HEK293 (cell line): ENCODE measurements around the gene JAZF1.

Experiments used
- CTCF ChIA-PET: fragments of 350-600 bp; formaldehyde crosslinking; extraction: SDS; loops from one replicate; lab custom pipeline; 2021; ENCODE audit warnings: antibody characterized with exemption; lab: Yijun Ruan, JAX
- POLR2A ChIA-PET: fragments of 300-600 bp; formaldehyde crosslinking; extraction: SDS; loops from one replicate; lab custom pipeline; 2020; ENCODE audit warnings: antibody characterized with exemption, inconsistent platforms; lab: Yijun Ruan, JAX
- H3K27ac ChIP-seq: fragments of 200-500 bp; sonication (Bioruptor generic); 2 replicates; pipeline ENCODE4 v1.5.1; 2014; ENCODE audit warnings: low read depth, low read length, control low read depth, inconsistent platforms; ENCODE audit errors: extremely low read depth
- H3K36me3 ChIP-seq, 2 experiments: fragments of 200-500 bp in 1 of 2; sonication (Bioruptor generic) in 1 of 2; 1 replicate in 1 of 2; 2 replicates in 1 of 2; pipeline ENCODE4 v1.5.1; 2014 to 2017; ENCODE audit warnings: inconsistent platforms in 2 of 2, low read length in 2 of 2; ENCODE audit not compliant: control insufficient read depth in 2 of 2, insufficient read depth in 1 of 2
- H3K4me1 ChIP-seq: fragments of 200-500 bp; sonication (Bioruptor generic); 2 replicates; pipeline ENCODE4 v1.5.1; 2014; ENCODE audit warnings: mild to moderate bottlenecking, low read length, inconsistent platforms; ENCODE audit not compliant: control insufficient read depth, insufficient read depth
- H3K4me3 ChIP-seq: 2 replicates; pipeline ENCODE4 v1.5.1; 2011; ENCODE audit warnings: low read depth, mild to moderate bottlenecking, control low read depth, low read length, moderate library complexity
- H3K9me3 ChIP-seq: fragments of 200-500 bp; sonication (Bioruptor generic); 2 replicates; pipeline ENCODE4 v1.5.1; 2014; ENCODE audit warnings: low read depth, low read length, inconsistent platforms; ENCODE audit not compliant: control insufficient read depth, insufficient read depth
- GLI4 ChIP-seq: fragments of 450-650 bp; formaldehyde crosslinking; IDR thresholded peaks from 2 replicates; pipeline ENCODE4 v1.5.1; 2016; ENCODE audit warnings: missing biosample characterization, missing genetic modification characterization
- IKZF3 ChIP-seq: fragments of 450-650 bp; IDR thresholded peaks from 2 replicates; pipeline ENCODE4 v1.5.0; 2018; ENCODE audit warnings: missing biosample characterization, mild to moderate bottlenecking, missing genetic modification characterization, moderate library complexity
- KLF7 ChIP-seq: fragments of 450-650 bp; formaldehyde crosslinking; IDR thresholded peaks from 2 replicates; pipeline ENCODE4 v1.5.1; 2016; ENCODE audit warnings: missing biosample characterization, missing genetic modification characterization, borderline replicate concordance
- OVOL3 ChIP-seq: fragments of 450-650 bp; formaldehyde crosslinking; IDR thresholded peaks from 2 replicates; pipeline ENCODE4 v1.5.1; 2016; ENCODE audit warnings: missing biosample characterization, missing genetic modification characterization
- ZBTB21 ChIP-seq: fragments of 450-650 bp; formaldehyde crosslinking; IDR thresholded peaks from 2 replicates; pipeline ENCODE4 v1.5.1; 2017; ENCODE audit warnings: missing biosample characterization, missing genetic modification characterization
- ZFP37 ChIP-seq: fragments of 450-650 bp; formaldehyde crosslinking; IDR thresholded peaks from 2 replicates; pipeline ENCODE4 v1.5.1; 2016; ENCODE audit warnings: missing biosample characterization, missing genetic modification characterization
- ZFP41 ChIP-seq: fragments of 450-650 bp; formaldehyde crosslinking; IDR thresholded peaks from 2 replicates; pipeline ENCODE4 v1.5.1; 2016; ENCODE audit warnings: missing biosample characterization, missing genetic modification characterization, borderline replicate concordance
- ZNF114 ChIP-seq: fragments of 450-650 bp; formaldehyde crosslinking; IDR thresholded peaks from 2 replicates; pipeline ENCODE4 v1.5.0; 2017; ENCODE audit warnings: missing biosample characterization, missing genetic modification characterization
- ZNF169 ChIP-seq: fragments of 450-650 bp; formaldehyde crosslinking; IDR thresholded peaks from 2 replicates; pipeline ENCODE4 v1.5.1; 2016; ENCODE audit warnings: missing biosample characterization, missing genetic modification characterization
- ZNF239 ChIP-seq: fragments of 450-650 bp; formaldehyde crosslinking; IDR thresholded peaks from 2 replicates; pipeline ENCODE4 v1.5.1; 2016; ENCODE audit warnings: missing biosample characterization, missing genetic modification characterization
- ZNF266 ChIP-seq: fragments of 450-650 bp; formaldehyde crosslinking; IDR thresholded peaks from 2 replicates; pipeline ENCODE4 v1.5.1; 2016; ENCODE audit warnings: missing biosample characterization, missing genetic modification characterization, low read depth
- ZNF292 ChIP-seq: fragments of 450-650 bp; formaldehyde crosslinking; IDR thresholded peaks from 2 replicates; pipeline ENCODE4 v1.5.1; 2016; ENCODE audit warnings: low read depth, missing biosample characterization, missing genetic modification characterization, borderline replicate concordance
- ZNF311 ChIP-seq: fragments of 450-650 bp; formaldehyde crosslinking; IDR thresholded peaks from 2 replicates; pipeline ENCODE4 v1.5.1; 2017; ENCODE audit warnings: missing biosample characterization, missing genetic modification characterization, borderline replicate concordance
- ZNF324 ChIP-seq: fragments of 450-650 bp; formaldehyde crosslinking; IDR thresholded peaks from 2 replicates; pipeline ENCODE4 v1.5.1; 2016; ENCODE audit warnings: missing biosample characterization, missing genetic modification characterization
- ZNF335 ChIP-seq: fragments of 450-650 bp; formaldehyde crosslinking; conservative IDR thresholded peaks from 2 replicates; pipeline ENCODE4 v1.5.1; 2016; ENCODE audit warnings: missing biosample characterization, missing genetic modification characterization
- ZNF404 ChIP-seq: fragments of 450-650 bp; formaldehyde crosslinking; IDR thresholded peaks from 2 replicates; pipeline ENCODE4 v1.5.1; 2017; ENCODE audit warnings: missing biosample characterization, missing genetic modification characterization
- ZNF48 ChIP-seq: fragments of 450-650 bp; formaldehyde crosslinking; IDR thresholded peaks from 2 replicates; pipeline ENCODE4 v1.5.1; 2016; ENCODE audit warnings: missing biosample characterization, missing genetic modification characterization
- ZNF501 ChIP-seq: fragments of 450-650 bp; formaldehyde crosslinking; IDR thresholded peaks from 2 replicates; pipeline ENCODE4 v1.5.1; 2016; ENCODE audit warnings: missing biosample characterization, missing genetic modification characterization
- ZNF548 ChIP-seq: fragments of 450-650 bp; formaldehyde crosslinking; IDR thresholded peaks from 2 replicates; pipeline ENCODE4 v1.5.1; 2016; ENCODE audit warnings: missing biosample characterization, missing genetic modification characterization
- ZNF555 ChIP-seq: fragments of 450-650 bp; formaldehyde crosslinking; conservative IDR thresholded peaks from 2 replicates; pipeline ENCODE4 v1.5.1; 2017; ENCODE audit warnings: missing biosample characterization, mild to moderate bottlenecking, missing genetic modification characterization, inconsistent platforms
- ZNF560 ChIP-seq: fragments of 450-650 bp; formaldehyde crosslinking; IDR thresholded peaks from 2 replicates; pipeline ENCODE4 v1.5.1; 2017; ENCODE audit warnings: missing biosample characterization, missing genetic modification characterization, borderline replicate concordance
- ZNF654 ChIP-seq: fragments of 450-650 bp; formaldehyde crosslinking; IDR thresholded peaks from 2 replicates; pipeline ENCODE4 v1.5.1; 2016; ENCODE audit warnings: low read depth, missing biosample characterization, missing genetic modification characterization
- ZNF785 ChIP-seq: fragments of 450-650 bp; formaldehyde crosslinking; IDR thresholded peaks from 2 replicates; pipeline ENCODE4 v1.5.1; 2016; ENCODE audit warnings: missing biosample characterization, missing genetic modification characterization
- TF ChIP-seq, protein P1 (sequence below): fragments of 450-650 bp; formaldehyde crosslinking; IDR thresholded peaks from 2 replicates; pipeline ENCODE4 v1.5.1; 2016; ENCODE audit warnings: missing biosample characterization, missing genetic modification characterization
- TF ChIP-seq, protein P2 (sequence below): fragments of 450-650 bp; formaldehyde crosslinking; IDR thresholded peaks from 2 replicates; pipeline ENCODE4 v1.5.1; 2016; ENCODE audit warnings: missing biosample characterization, missing genetic modification characterization
- TF ChIP-seq, protein P3 (sequence below): fragments of 450-650 bp; formaldehyde crosslinking; IDR thresholded peaks from 2 replicates; pipeline ENCODE4 v1.5.1; 2017; ENCODE audit warnings: missing biosample characterization, missing genetic modification characterization
- TF ChIP-seq, protein P4 (sequence below): fragments of 450-650 bp; formaldehyde crosslinking; IDR thresholded peaks from 2 replicates; pipeline ENCODE4 v1.5.1; 2016; ENCODE audit warnings: missing biosample characterization, missing genetic modification characterization

JAZF1 gene

DNA sequence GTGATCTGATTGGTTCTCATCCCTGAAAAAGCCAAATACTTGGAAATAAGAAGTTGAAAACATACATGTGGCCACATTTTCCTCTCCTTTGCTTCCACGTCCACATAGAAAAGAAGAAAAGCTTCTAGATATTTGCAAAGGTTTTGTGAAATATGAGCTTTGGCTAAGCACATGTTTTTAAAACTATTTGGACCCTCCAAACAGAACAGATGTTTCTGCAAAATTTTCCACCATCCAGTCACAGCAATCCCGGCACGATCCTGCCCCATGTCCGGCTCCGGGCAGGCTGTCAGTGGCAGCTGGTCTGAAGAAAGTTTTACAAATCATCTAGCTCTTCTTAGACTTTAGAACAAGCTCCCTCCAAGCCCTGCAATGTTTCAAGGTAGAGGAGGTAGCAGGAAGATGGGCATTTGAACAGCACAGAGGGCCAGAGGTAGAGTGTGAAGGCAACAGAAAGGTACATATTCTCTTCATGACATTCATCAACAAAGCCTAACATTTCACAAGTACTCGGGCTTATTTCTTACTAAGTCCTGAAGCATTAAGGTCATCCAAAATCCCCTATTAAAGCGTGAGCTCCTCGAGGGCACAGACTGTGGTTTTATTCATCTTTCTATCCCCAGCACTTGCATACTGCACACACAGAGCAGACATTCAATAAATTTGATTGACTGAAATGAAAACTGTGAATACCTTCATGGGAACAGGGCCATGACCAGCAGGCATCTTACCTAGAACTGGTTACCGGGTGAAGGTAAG is 110.1 kb downstream of the JAZF1 start:
- no peak for TF ChIP-seq ZFP37 (tag by site-specific recombination)
- TF ChIP-seq, protein P1, sequence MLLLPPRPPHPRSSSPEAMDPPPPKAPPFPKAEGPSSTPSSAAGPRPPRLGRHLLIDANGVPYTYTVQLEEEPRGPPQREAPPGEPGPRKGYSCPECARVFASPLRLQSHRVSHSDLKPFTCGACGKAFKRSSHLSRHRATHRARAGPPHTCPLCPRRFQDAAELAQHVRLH (tag by site-specific recombination) = no peak
- no peak for TF ChIP-seq OVOL3 (tag by site-specific recombination)
- TF ChIP-seq ZNF114 = no peak
- no peak for TF ChIP-seq ZNF311 (tag by site-specific recombination)
- TF ChIP-seq ZNF169 = no peak
- TF ChIP-seq ZNF555 (tag by site-specific recombination) = no peak
- TF ChIP-seq ZBTB21 = no peak
- no peak for TF ChIP-seq ZNF501 (tag by site-specific recombination)
- TF ChIP-seq, protein P2, sequence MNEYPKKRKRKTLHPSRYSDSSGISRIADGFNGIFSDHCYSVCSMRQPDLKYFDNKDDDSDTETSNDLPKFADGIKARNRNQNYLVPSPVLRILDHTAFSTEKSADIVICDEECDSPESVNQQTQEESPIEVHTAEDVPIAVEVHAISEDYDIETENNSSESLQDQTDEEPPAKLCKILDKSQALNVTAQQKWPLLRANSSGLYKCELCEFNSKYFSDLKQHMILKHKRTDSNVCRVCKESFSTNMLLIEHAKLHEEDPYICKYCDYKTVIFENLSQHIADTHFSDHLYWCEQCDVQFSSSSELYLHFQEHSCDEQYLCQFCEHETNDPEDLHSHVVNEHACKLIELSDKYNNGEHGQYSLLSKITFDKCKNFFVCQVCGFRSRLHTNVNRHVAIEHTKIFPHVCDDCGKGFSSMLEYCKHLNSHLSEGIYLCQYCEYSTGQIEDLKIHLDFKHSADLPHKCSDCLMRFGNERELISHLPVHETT (tag by site-specific recombination) = no peak
- no peaks in the 10 kb centered on the region for H3K9me3 ChIP-seq
- H3K4me1 ChIP-seq = no peaks in the 10 kb centered on the region; the same call in 1 of the 2 replicates
- H3K4me3 ChIP-seq = no peak overlapping the region
- no peaks in the 10 kb centered on the region for H3K36me3 ChIP-seq
- POLR2A ChIA-PET = no interaction called here
- CTCF ChIA-PET = interaction anchor here (0.6 to 3.8 kb wide), 7 partner anchors 7 to 1661 kb away, joined by 3 to 43 read pairs (median 3); no protein-coding TSS in a partner anchor
- no peak overlapping the region for H3K27ac ChIP-seq

DNA sequence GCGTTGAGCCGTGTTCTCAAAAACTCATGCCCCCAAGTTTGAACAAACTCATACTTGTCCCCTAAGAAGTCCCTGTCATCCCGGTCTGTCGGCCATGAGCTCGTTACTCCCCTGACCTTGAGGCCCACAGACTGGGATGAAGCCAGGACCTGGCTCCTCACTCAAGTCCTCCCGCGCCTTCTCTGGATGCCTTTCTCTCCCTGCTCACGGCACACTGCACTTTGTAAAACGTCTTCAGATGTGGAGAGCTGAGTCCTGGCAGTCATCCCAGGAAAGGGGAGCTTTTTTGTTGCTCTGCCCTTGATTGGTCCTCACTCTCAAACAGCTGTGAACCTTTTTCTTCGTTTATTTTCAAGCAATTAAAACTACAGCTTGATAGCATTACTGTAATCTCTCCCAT is 110.8 kb downstream of the JAZF1 start:
- POLR2A ChIA-PET = no interaction called here
- Histone ChIP-seq H3K4me3 (no peak overlapping the region), H3K36me3 (no peaks in the 10 kb centered on the region), H3K9me3 (no peaks in the 10 kb centered on the region), H3K4me1 (no peaks in the 10 kb centered on the region; the same call in 1 of the 2 replicates)
- TF ChIP-seq, protein P3, sequence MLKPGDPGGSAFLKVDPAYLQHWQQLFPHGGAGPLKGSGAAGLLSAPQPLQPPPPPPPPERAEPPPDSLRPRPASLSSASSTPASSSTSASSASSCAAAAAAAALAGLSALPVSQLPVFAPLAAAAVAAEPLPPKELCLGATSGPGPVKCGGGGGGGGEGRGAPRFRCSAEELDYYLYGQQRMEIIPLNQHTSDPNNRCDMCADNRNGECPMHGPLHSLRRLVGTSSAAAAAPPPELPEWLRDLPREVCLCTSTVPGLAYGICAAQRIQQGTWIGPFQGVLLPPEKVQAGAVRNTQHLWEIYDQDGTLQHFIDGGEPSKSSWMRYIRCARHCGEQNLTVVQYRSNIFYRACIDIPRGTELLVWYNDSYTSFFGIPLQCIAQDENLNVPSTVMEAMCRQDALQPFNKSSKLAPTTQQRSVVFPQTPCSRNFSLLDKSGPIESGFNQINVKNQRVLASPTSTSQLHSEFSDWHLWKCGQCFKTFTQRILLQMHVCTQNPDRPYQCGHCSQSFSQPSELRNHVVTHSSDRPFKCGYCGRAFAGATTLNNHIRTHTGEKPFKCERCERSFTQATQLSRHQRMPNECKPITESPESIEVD = peak; percentile 43; the same call in 1 of the 2 replicates
- TF ChIP-seq ZNF785 (tag by site-specific recombination) = no peak
- no peak for TF ChIP-seq ZNF548
- no peak for TF ChIP-seq ZFP37 (tag by site-specific recombination)
- no peak for TF ChIP-seq ZNF654 (tag by site-specific recombination)
- TF ChIP-seq, all 188 proteins: peak for 1
- no peak overlapping the region for H3K27ac ChIP-seq
- CTCF ChIA-PET = interaction anchor here (0.6 to 3.8 kb wide), 7 partner anchors 8 to 1661 kb away, joined by 3 to 43 read pairs (median 5); no protein-coding TSS in a partner anchor

DNA sequence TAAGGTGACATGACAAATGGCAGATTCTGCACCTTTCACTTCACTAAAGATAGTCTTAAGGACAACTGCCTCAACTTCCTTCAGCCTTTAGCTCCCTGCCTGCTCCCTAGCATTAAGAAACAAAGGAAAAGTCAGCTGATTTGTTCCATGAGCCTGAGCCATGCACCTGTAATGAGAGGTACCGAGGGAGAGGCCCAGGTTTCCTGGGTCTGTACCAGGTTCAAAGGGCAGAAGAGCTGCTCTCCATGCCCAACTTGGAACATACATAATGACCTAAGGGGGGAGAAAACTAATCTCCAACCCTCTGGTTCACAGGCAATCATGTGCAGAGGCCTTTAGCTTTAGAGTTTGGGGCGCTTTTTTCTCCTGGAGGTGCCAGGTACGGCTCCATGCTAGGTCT is 111.2 kb downstream of the JAZF1 start:
- ChIA-PET POLR2A (no interaction called here), CTCF (interaction anchor here (0.9 to 3.8 kb wide), 5 partner anchors 7 to 24 kb away, joined by 4 to 43 read pairs (median 9); no protein-coding TSS in a partner anchor)
- no peak overlapping the region for H3K4me3 ChIP-seq
- H3K4me1 ChIP-seq = no peaks in the 10 kb centered on the region; the same call in 1 of the 2 replicates
- no peaks in the 10 kb centered on the region for H3K36me3 ChIP-seq
- H3K9me3 ChIP-seq = no peaks in the 10 kb centered on the region
- no peak overlapping the region for H3K27ac ChIP-seq
- no peak for TF ChIP-seq ZNF48
- TF ChIP-seq ZNF239 (tag by site-specific recombination) = no peak
- no peak for TF ChIP-seq ZNF335 (tag by site-specific recombination)
- TF ChIP-seq ZFP41 (tag by site-specific recombination) = no peak
- TF ChIP-seq, protein P4, sequence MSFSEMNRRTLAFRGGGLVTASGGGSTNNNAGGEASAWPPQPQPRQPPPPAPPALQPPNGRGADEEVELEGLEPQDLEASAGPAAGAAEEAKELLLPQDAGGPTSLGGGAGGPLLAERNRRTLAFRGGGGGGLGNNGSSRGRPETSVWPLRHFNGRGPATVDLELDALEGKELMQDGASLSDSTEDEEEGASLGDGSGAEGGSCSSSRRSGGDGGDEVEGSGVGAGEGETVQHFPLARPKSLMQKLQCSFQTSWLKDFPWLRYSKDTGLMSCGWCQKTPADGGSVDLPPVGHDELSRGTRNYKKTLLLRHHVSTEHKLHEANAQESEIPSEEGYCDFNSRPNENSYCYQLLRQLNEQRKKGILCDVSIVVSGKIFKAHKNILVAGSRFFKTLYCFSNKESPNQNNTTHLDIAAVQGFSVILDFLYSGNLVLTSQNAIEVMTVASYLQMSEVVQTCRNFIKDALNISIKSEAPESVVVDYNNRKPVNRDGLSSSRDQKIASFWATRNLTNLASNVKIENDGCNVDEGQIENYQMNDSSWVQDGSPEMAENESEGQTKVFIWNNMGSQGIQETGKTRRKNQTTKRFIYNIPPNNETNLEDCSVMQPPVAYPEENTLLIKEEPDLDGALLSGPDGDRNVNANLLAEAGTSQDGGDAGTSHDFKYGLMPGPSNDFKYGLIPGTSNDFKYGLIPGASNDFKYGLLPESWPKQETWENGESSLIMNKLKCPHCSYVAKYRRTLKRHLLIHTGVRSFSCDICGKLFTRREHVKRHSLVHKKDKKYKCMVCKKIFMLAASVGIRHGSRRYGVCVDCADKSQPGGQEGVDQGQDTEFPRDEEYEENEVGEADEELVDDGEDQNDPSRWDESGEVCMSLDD (tag by site-specific recombination) = no peak
- no peak for TF ChIP-seq KLF7 (tag by site-specific recombination)
- TF ChIP-seq ZNF560 (tag by site-specific recombination) = no peak
- TF ChIP-seq ZNF324 = no peak
- no peak for TF ChIP-seq ZNF292 (tag by site-specific recombination)
- TF ChIP-seq ZNF501 (tag by site-specific recombination) = no peak
- TF ChIP-seq IKZF3 (tag by site-specific recombination) = no peak
- no peak for TF ChIP-seq GLI4 (tag by site-specific recombination)
- no peak for TF ChIP-seq ZNF404 (tag by site-specific recombination)
- no peak for TF ChIP-seq ZNF266 (tag by site-specific recombination)
